HG03045 (cell line): Measurements from ENCODE around the gene PPP1R10.

Source experiments
- ATAC-seq: cut with Tn5 transposase; IDR thresholded peaks from one replicate; pipeline ENCODE4 v1.9.1; 2021; ENCODE audit warnings: mild to moderate bottlenecking, moderate library complexity; ENCODE audit not compliant: unreplicated experiment

PPP1R10 gene

GRCh38 chr6:30625511-30625910 lies 8.5 kb upstream of the PPP1R10 start:
- ATAC-seq = no peak

- no peak for ATAC-seq
These were observed 2.5 kb upstream of the PPP1R10 start for GRCh38 chr6:30619561-30619960.

DNA sequence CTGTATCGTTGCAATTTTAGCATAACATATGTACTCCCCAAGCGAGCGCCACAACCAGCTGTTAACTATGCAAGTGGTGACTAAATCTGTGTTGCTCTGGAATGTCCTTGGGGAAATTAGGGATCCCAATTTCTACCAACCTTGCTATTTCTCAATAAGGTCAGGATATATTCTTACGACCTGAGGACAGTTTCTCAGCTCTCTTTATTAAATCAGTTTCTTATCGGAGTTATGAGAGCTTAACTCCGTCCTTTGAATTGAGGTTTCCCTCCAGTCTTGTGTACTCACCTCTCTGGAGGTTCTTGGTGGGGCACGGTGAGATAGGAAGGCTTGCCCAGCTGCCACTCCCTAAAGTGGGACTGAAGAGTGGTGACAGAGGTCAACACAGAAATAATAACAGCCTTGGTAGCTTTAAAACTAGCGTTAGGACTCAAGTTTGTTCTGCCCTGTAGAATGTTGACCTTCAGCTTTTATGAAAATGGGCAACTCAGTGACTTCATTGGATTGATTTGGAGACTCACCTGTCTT lies 1.3 kb upstream of the PPP1R10 start:
- ATAC-seq = no peak

DNA sequence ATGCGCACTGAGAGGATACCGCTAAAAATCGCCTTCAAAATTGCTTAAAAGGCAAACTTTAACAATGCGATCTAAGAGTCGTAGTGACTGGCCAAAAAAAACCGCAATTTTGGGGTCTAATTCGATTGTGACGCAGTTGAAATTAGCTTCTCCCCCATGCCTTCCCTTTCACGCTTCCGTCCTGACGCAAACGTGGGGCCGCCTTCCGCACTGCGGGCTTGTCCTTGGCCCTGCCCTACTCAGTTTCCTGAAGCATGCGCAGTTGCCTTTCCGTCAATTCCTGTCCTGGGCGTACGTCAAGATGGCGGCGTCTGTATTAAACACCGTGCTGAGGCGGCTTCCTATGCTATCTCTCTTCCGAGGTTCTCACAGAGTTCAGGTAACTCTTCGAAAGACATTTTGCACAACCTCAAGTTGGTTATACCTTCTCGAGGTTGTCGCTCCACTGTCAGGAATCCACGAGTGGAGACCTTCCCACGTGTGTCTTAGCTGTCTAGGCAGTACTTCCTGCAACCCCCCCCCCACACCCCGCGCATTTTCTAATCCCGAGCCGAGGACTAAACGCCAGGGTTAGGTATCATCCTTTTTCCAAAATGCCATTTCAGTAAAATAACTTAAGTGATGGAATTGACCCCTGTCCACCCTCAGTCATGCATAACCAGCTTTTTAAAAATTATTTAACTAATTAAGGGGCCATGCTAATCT lies 674 bp upstream of the PPP1R10 start, which contains the start of gene MRPS18B:
Gene MRPS18B, plus strand, starts transcription at position 276 of the 705 bp plus-strand sequence. Its CDS starts 26 bp downstream, at position 302.
- ATAC-seq = peak; percentile 75

DNA sequence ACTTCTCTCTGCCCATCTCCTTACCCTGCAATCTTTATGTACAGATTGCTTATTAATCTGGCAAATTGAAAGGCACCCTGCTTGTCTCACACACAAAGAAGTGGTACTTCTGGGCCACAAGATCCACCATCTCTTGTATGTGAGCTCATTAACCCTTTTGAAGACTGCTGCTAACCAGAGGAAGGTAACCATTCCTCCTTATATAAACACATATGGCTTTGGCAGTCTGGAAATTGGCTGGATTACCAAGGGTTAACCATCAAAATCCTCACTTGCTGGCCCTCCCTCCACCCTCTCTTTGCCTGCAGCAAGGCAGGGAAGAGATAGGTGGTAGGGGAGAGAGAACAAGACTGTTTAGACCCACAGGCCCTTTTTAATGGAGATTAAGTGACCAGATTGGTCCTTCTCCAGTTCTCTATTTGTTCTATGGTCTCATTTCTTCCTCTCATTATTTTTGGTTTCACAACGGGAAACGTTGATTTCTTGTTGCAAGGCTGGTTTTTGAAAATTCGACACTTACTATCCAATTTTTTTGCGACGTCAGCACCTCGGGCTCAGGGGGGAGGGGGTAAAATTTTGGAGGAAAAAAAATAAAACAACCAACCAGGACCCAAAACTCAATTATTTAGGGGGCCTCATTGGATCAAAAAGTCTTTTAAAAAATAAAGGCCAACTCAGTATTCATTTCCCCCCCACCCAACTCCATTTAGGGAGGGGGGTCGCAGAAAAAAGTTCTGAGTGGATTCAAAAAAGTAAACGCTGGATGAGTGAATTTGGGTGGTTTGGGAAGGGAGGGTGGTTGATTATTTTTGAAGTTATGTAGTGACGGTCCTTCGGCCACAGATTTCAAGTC lies 859 bp downstream of the PPP1R10 start:
- ATAC-seq = no peak

- no peak for ATAC-seq
These were observed 1.7 kb downstream of the PPP1R10 start for GRCh38 chr6:30615219-30615957.

DNA sequence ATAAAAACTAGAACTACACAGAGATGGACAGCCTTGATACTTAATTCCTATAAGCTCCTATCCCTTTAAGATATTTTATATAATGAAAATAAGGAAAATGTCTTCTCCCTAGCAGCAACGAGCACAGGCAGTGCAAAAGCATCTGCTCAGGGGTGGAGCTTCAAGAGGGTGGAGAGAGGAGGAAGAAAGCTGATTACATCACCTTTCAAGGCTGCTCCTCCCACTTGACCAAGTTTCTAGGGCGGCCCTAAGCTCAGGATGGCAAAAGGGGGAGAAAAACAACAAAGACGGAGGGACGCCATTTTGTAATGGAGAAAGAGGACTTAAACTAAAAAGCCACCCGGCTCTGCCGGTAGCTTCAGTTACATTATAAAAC lies 2.2 kb downstream of the PPP1R10 start:
- peak; percentile 31 for ATAC-seq

DNA sequence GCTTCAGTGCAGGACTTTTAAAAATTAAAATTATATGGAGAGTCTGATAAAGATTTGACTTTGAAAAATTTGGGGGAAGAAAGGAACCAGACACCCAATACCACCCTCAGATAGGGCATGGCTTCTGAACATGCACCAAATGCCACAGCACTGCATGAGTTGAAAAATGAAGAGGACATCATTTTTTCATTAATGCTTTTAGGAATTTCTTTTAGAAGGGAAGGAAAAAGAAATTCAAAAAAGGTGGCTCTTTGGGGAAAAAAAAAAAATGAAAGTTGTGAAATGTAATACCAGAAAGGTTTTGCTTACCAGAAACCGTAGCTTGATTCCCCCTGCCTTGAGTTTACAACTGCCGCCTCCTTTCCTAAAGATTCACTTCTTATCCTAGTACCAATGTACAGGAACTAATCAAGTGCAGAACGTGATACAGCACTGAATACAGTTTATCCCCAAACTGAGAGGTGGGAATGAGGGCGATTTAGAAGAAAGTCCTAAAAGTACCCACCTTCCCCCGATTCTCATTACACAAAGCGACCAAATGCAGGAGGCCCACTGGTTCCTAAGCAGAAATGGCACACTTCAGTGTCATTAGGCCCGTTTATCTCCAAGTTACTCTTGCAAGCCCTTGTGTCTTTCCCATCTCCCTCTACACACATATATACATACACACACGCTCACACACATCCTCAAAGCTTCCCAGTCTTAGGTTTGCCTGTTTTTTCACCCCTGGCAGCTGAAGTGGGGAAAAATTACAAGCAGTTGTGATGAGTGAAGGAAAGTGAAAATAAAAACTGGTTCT lies 2.8 kb downstream of the PPP1R10 start:
- ATAC-seq = no peak

- no peak for ATAC-seq
These were observed 3.6 kb downstream of the PPP1R10 start for GRCh38 chr6:30613251-30614043.

GRCh38 chr6:30612687-30613248 lies 4.3 kb downstream of the PPP1R10 start:
- ATAC-seq = no peak

DNA sequence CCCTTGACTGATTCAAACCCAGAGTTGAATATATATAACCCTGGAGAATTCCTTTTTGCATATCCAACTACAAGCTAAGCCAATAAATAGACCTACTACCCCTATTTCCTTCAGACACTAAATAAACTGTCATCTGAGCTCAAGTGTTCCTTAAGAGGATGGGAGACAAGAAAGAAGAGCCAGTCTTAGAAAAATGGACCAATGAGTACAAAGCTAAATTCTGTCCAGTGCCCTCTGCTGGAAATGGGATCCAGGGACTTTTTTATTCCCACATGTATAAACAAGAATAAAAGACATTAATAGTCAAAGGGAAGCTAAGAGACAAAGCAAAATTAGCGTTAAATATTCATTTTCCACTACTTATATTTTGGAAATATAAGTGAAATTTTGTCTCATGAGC lies 4.8 kb downstream of the PPP1R10 start:
- no peak for ATAC-seq

GRCh38 chr6:30611856-30612194 lies 5.2 kb downstream of the PPP1R10 start:
- ATAC-seq = no peak

DNA sequence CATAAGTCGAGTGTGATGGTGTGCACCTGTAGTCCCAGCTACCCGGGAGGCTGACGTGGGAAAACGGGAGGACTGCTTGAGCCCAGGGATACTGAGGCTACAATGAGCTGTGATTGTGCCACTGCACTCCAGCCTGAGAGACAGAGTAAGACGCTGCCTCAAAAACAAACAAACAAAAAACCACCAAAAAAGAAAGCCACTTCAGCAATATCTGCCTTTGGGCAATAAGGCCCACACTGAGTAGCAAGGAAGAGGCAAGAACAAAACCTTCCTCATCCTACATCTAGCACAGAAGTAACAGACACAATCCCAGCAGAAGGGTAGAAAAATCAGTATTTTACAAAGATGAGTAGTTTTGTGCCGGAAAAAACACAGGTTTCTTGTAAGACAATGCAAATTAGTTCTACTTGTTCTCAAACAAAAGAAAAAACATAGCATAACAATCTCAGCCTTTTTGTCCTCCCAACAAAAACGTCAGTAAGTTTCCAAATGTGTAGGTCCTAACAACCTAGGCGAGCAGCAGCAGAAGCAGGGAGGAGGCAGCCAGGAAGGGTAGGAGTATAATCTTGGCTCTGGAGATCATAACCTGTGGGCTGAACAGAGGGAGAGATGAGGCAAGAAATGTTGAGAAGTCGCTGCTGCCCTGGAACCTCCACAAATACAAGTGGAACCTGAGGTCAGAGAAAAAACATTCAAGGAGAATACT lies 5.7 kb downstream of the PPP1R10 start:
- ATAC-seq = no peak

GRCh38 chr6:30610065-30610464 lies 7.0 kb downstream of the PPP1R10 start:
- no peak for ATAC-seq

GRCh38 chr6:30603961-30604360 lies 13.1 kb downstream of the PPP1R10 start:
- ATAC-seq = no peak

DNA sequence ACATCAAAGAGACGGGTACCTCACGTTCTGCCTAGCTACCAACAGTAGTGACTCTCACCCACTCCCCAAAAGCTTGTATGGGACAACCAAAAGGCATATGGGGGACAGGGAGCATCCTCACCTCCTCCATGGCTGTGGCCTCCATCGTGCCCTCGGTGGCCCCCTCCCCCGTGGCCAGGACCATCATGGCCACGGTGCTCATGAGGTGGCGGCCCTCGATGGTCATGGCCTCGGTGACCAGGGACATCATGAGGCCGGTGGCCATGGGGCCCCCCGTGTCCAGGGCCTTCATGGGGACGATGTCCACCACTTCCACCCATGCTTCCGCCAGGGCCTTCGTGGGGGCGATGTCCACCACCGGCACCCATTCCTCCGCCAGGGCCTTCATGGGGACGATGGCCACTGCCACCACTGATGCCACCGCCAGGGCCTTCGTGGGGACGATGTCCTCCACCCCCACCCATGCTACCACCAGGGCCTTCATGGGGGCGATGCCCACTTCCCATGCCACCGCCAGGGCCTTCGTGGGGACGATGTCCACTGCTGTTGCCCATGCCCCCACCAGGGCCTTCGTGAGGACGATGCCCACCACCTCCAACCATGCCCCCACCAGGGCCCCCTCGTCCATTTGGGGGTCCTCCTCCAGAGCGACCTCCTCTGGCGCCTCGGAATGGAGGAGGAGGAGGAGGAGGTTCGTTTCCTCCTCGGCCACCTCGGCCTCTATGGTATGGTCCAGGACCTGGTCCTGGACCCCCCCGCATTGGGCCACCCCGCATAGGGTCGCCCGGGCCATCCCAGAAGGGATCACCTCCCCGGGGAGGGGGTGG lies 15.0 kb downstream of the PPP1R10 start:
- ATAC-seq = no peak

- no peak for ATAC-seq
These were observed 15.6 kb downstream of the PPP1R10 start for GRCh38 chr6:30601436-30601814.

GRCh38 chr6:30600451-30600961 lies 16.5 kb downstream of the PPP1R10 start:
- ATAC-seq = no peak
